Activated naive CD8-positive, alpha-beta T cell treated with anti-CD3 and anti-CD28 coated beads, Interleukin-2, amount 50 U/mL, for 24 hours (primary cell): ENCODE data around the gene PIK3R4.
A peak's percentile ranks its signal among the peaks of the same experiment; 100 is the strongest.

ENCODE experiments used
- ATAC-seq: fragments of 150-1000 bp; cut with Tn5 transposase; one replicate; pipeline ENCODE4 v1.10.0; 2021
- DNase-seq: peaks from one replicate; pipeline ENCODE4 v3.0.0; 2021
- H3K27ac Mint-ChIP-seq: one replicate; pipeline ENCODE4 v1.8.0; 2021; ENCODE audit warnings: mild to moderate bottlenecking, mixed read lengths
- H3K27me3 Mint-ChIP-seq: one replicate; pipeline ENCODE4 v1.8.0; 2021; ENCODE audit warnings: mixed read lengths
- H3K36me3 Mint-ChIP-seq: one replicate; pipeline ENCODE4 v1.8.0; 2021; ENCODE audit warnings: low read depth, mixed read lengths
- H3K4me1 Mint-ChIP-seq: one replicate; pipeline ENCODE4 v1.8.0; 2021; ENCODE audit warnings: mixed read lengths
- H3K4me3 Mint-ChIP-seq: one replicate; pipeline ENCODE4 v1.8.0; 2021; ENCODE audit warnings: mild to moderate bottlenecking, moderate library complexity, mixed read lengths
- H3K9me3 Mint-ChIP-seq: one replicate; pipeline ENCODE4 v1.8.0; 2021; ENCODE audit warnings: mixed read lengths

Gene PIK3R4

GRCh38 chr3:130688697-130689470 is 57.7 kb downstream of the PIK3R4 start:
- H3K4me1 Mint-ChIP-seq: peaks cover 3% of the 10 kb centered on the region
- H3K27me3 Mint-ChIP-seq: no peaks in the 10 kb centered on the region
- ATAC-seq: no peak
- no peak overlapping the region for H3K27ac Mint-ChIP-seq
- no peak for DNase-seq
- H3K36me3 Mint-ChIP-seq: peaks cover 28% of the 10 kb centered on the region
- H3K4me3 Mint-ChIP-seq: no peak overlapping the region
- H3K9me3 Mint-ChIP-seq: no peaks in the 10 kb centered on the region

- ATAC-seq (no peak), DNase-seq (no peak)
- Mint-ChIP-seq H3K27ac (no peak overlapping the region), H3K27me3 (no peaks in the 10 kb centered on the region), H3K9me3 (no peaks in the 10 kb centered on the region), H3K36me3 (peaks cover 33% of the 10 kb centered on the region), H3K4me3 (no peak overlapping the region), H3K4me1 (no peaks in the 10 kb centered on the region)
Observed at GRCh38 chr3:130688015-130688688, 58.5 kb downstream of the PIK3R4 start.

GRCh38 chr3:130687327-130687726 is 59.3 kb downstream of the PIK3R4 start:
- ATAC-seq: no peak
- no peak for DNase-seq
- Mint-ChIP-seq H3K9me3 (no peaks in the 10 kb centered on the region), H3K27ac (no peak overlapping the region), H3K4me3 (no peak overlapping the region), H3K4me1 (no peaks in the 10 kb centered on the region), H3K27me3 (no peaks in the 10 kb centered on the region), H3K36me3 (peaks cover 39% of the 10 kb centered on the region)

- H3K36me3 Mint-ChIP-seq: peaks cover 38% of the 10 kb centered on the region
Observed at GRCh38 chr3:130686833-130687232, 59.8 kb downstream of the PIK3R4 start.

GRCh38 chr3:130682131-130682530 is 64.5 kb downstream of the PIK3R4 start:
- ATAC-seq: no peak
- Mint-ChIP-seq H3K4me1 (no peaks in the 10 kb centered on the region), H3K27me3 (no peaks in the 10 kb centered on the region), H3K9me3 (no peaks in the 10 kb centered on the region), H3K4me3 (no peak overlapping the region), H3K27ac (no peak overlapping the region), H3K36me3 (peaks cover 43% of the 10 kb centered on the region)
- DNase-seq: no peak

More at GRCh38 chr3:130686833-130687232, 59.8 kb downstream of the PIK3R4 start:
- Mint-ChIP-seq H3K4me1 (no peaks in the 10 kb centered on the region), H3K27me3 (no peaks in the 10 kb centered on the region), H3K27ac (no peak overlapping the region), H3K4me3 (no peak overlapping the region), H3K9me3 (no peaks in the 10 kb centered on the region)
- ATAC-seq (no peak), DNase-seq (no peak)

GRCh38 chr3:130679218-130679617 is 67.4 kb downstream of the PIK3R4 start:
- H3K4me1 Mint-ChIP-seq: no peaks in the 10 kb centered on the region
- H3K36me3 Mint-ChIP-seq: peaks cover 49% of the 10 kb centered on the region
- no peak for DNase-seq
- no peaks in the 10 kb centered on the region for H3K27me3 Mint-ChIP-seq
- no peak for ATAC-seq
- no peaks in the 10 kb centered on the region for H3K9me3 Mint-ChIP-seq
- no peak overlapping the region for H3K27ac Mint-ChIP-seq
- no peak overlapping the region for H3K4me3 Mint-ChIP-seq

- ATAC-seq (no peak), DNase-seq (no peak)
- H3K4me1 Mint-ChIP-seq: no peaks in the 10 kb centered on the region
- no peak overlapping the region for H3K27ac Mint-ChIP-seq
- H3K36me3 Mint-ChIP-seq: peaks cover 34% of the 10 kb centered on the region
- H3K27me3 Mint-ChIP-seq: no peaks in the 10 kb centered on the region
- H3K9me3 Mint-ChIP-seq: no peaks in the 10 kb centered on the region
- no peak overlapping the region for H3K4me3 Mint-ChIP-seq
Observed at GRCh38 chr3:130677343-130677742, 69.3 kb downstream of the PIK3R4 start.

- no peaks in the 10 kb centered on the region for H3K4me1 Mint-ChIP-seq
- H3K27me3 Mint-ChIP-seq: no peaks in the 10 kb centered on the region
- no peak overlapping the region for H3K4me3 Mint-ChIP-seq
- no peaks in the 10 kb centered on the region for H3K9me3 Mint-ChIP-seq
- no peak for ATAC-seq
- peak overlapping the region; percentile 18 for H3K27ac Mint-ChIP-seq
- DNase-seq: no peak
- H3K36me3 Mint-ChIP-seq: peaks cover 25% of the 10 kb centered on the region
Observed at GRCh38 chr3:130671545-130672312, 74.9 kb downstream of the PIK3R4 start.

GRCh38 chr3:130669740-130670139 is 76.9 kb downstream of the PIK3R4 start:
- Mint-ChIP-seq H3K4me3 (no peak overlapping the region), H3K27me3 (no peaks in the 10 kb centered on the region), H3K9me3 (no peaks in the 10 kb centered on the region)

GRCh38 chr3:130663092-130663491 is 83.5 kb downstream of the PIK3R4 start:
- no peaks in the 10 kb centered on the region for H3K4me1 Mint-ChIP-seq
- peaks cover 2% of the 10 kb centered on the region for H3K36me3 Mint-ChIP-seq
- DNase-seq (no peak), ATAC-seq (no peak)
- H3K9me3 Mint-ChIP-seq: no peaks in the 10 kb centered on the region
- no peak overlapping the region for H3K4me3 Mint-ChIP-seq
- no peak overlapping the region for H3K27ac Mint-ChIP-seq
- no peaks in the 10 kb centered on the region for H3K27me3 Mint-ChIP-seq

More at GRCh38 chr3:130669740-130670139, 76.9 kb downstream of the PIK3R4 start:
- Mint-ChIP-seq H3K27ac (no peak overlapping the region), H3K4me1 (no peaks in the 10 kb centered on the region), H3K36me3 (peaks cover 14% of the 10 kb centered on the region)
- ATAC-seq: no peak
- DNase-seq: no peak

- no peak for ATAC-seq
- H3K9me3 Mint-ChIP-seq: no peaks in the 10 kb centered on the region
Observed at GRCh38 chr3:130662501-130662996, 84.1 kb downstream of the PIK3R4 start.

GRCh38 chr3:130661140-130661891 is 85.3 kb downstream of the PIK3R4 start:
- no peak overlapping the region for H3K4me3 Mint-ChIP-seq
- no peaks in the 10 kb centered on the region for H3K9me3 Mint-ChIP-seq
- no peaks in the 10 kb centered on the region for H3K27me3 Mint-ChIP-seq
- peaks cover 4% of the 10 kb centered on the region for H3K36me3 Mint-ChIP-seq
- H3K27ac Mint-ChIP-seq: no peak overlapping the region
- no peak for ATAC-seq
- DNase-seq: no peak
- H3K4me1 Mint-ChIP-seq: no peaks in the 10 kb centered on the region

More at GRCh38 chr3:130662501-130662996, 84.1 kb downstream of the PIK3R4 start:
- no peak for DNase-seq
- no peak overlapping the region for H3K4me3 Mint-ChIP-seq
- H3K27ac Mint-ChIP-seq: no peak overlapping the region
- no peaks in the 10 kb centered on the region for H3K27me3 Mint-ChIP-seq
- no peaks in the 10 kb centered on the region for H3K4me1 Mint-ChIP-seq
- peaks cover 5% of the 10 kb centered on the region for H3K36me3 Mint-ChIP-seq

- no peak for DNase-seq
Observed at GRCh38 chr3:130659911-130660310, 86.7 kb downstream of the PIK3R4 start.

GRCh38 chr3:130658678-130659077 is 88.0 kb downstream of the PIK3R4 start:
- no peak overlapping the region for H3K27ac Mint-ChIP-seq
- ATAC-seq: no peak

More at GRCh38 chr3:130659911-130660310, 86.7 kb downstream of the PIK3R4 start:
- no peaks in the 10 kb centered on the region for H3K27me3 Mint-ChIP-seq
- H3K4me1 Mint-ChIP-seq: no peaks in the 10 kb centered on the region
- ATAC-seq: no peak
- H3K27ac Mint-ChIP-seq: no peak overlapping the region
- peaks cover 4% of the 10 kb centered on the region for H3K36me3 Mint-ChIP-seq
- no peaks in the 10 kb centered on the region for H3K9me3 Mint-ChIP-seq
- no peak overlapping the region for H3K4me3 Mint-ChIP-seq

More at GRCh38 chr3:130658678-130659077, 88.0 kb downstream of the PIK3R4 start:
- no peaks in the 10 kb centered on the region for H3K9me3 Mint-ChIP-seq
- H3K27me3 Mint-ChIP-seq: no peaks in the 10 kb centered on the region
- DNase-seq: no peak
- H3K4me1 Mint-ChIP-seq: no peaks in the 10 kb centered on the region
- no peak overlapping the region for H3K4me3 Mint-ChIP-seq
- peaks cover 4% of the 10 kb centered on the region for H3K36me3 Mint-ChIP-seq
